ENCODE results near the gene MME.
"Not testable (repeated sequence)": the region's sequence is repeated elsewhere in the genome, so short reads cannot be mapped to it uniquely, and the experiment has no call there.

Gene MME

GRCh38 chr3:155084567-155084966 lies 4.4 kb downstream of the MME start:
- no peak for DNase-seq (ENCODE audit: low spot score)

- DNase-seq (ENCODE audit: low spot score), result no peak
Measured at GRCh38 chr3:155086051-155086450, 5.9 kb downstream of the MME start.

GRCh38 chr3:155088706-155089345 lies 8.7 kb downstream of the MME start:
- no peak for DNase-seq (ENCODE audit: low spot score)

GRCh38 chr3:155089495-155089894 lies 9.4 kb downstream of the MME start:
- DNase-seq (ENCODE audit: low spot score), result no peak

GRCh38 chr3:155093261-155093660 lies 13.1 kb downstream of the MME start:
- DNase-seq (ENCODE audit: low spot score), result no peak

- no peak for DNase-seq (ENCODE audit: low spot score)
Measured at GRCh38 chr3:155096303-155097008, 16.3 kb downstream of the MME start.

GRCh38 chr3:155097009-155097349 lies 16.9 kb downstream of the MME start:
- DNase-seq (ENCODE audit: low spot score), result no peak

GRCh38 chr3:155101398-155101797 lies 21.3 kb downstream of the MME start:
- DNase-seq (ENCODE audit: low spot score), result no peak

GRCh38 chr3:155102329-155102728 lies 22.2 kb downstream of the MME start:
- no peak for DNase-seq (ENCODE audit: low spot score)

GRCh38 chr3:155103686-155104085 lies 23.6 kb downstream of the MME start:
- DNase-seq (ENCODE audit: low spot score), result no peak

GRCh38 chr3:155106119-155106518 lies 26.0 kb downstream of the MME start:
- DNase-seq (ENCODE audit: low spot score), result no peak

- DNase-seq (ENCODE audit: low spot score), result no peak
Measured at GRCh38 chr3:155110022-155110421, 29.9 kb downstream of the MME start.

- no peak for DNase-seq (ENCODE audit: low spot score)
Measured at GRCh38 chr3:155110996-155111901, 31.1 kb downstream of the MME start.

GRCh38 chr3:155111971-155112370 lies 31.9 kb downstream of the MME start:
- no peak for DNase-seq (ENCODE audit: low spot score)

GRCh38 chr3:155112661-155113389 lies 32.7 kb downstream of the MME start:
- no peak for DNase-seq (ENCODE audit: low spot score)

GRCh38 chr3:155124745-155125144 lies 44.6 kb downstream of the MME start:
- DNase-seq (ENCODE audit: low spot score), result not testable (repeated sequence)

- no peak for DNase-seq (ENCODE audit: low spot score)
Measured at GRCh38 chr3:155129396-155129795, 49.3 kb downstream of the MME start.

GRCh38 chr3:155130001-155130400 lies 49.9 kb downstream of the MME start:
- DNase-seq (ENCODE audit: low spot score), result no peak

GRCh38 chr3:155131104-155131503 lies 51.0 kb downstream of the MME start:
- peak; percentile 77 for DNase-seq (ENCODE audit: low spot score)

- DNase-seq (ENCODE audit: low spot score), result not testable (repeated sequence)
Measured at GRCh38 chr3:155134311-155134710, 54.2 kb downstream of the MME start.

- DNase-seq (ENCODE audit: low spot score), result no peak
Measured at GRCh38 chr3:155135003-155135402, 54.9 kb downstream of the MME start.

GRCh38 chr3:155138677-155139076 lies 58.6 kb downstream of the MME start:
- DNase-seq (ENCODE audit: low spot score), result no peak

Data from COLO829 (cell line).